Measurements from ENCODE around the gene TRPM1.
A peak's percentile ranks its signal among the peaks of the same experiment; 100 is the strongest.

TRPM1 gene

GRCh38 chr15:31133890-31134289 lies 32.4 kb upstream of the TRPM1 start:
- in situ Hi-C loops (cut with HindIII; ENCODE audit: low pct_unique_long_range_greater_than_20kb, low sequenced_read_pairs) = no loop called here
- TF ChIP-seq JUND (IDR thresholded peaks at IDR 0.05; ENCODE audit: low read depth) = no peak
- DNase-seq (ENCODE audit: low read depth in 1 of 2, low spot score in 1 of 2) = no peak

- in situ Hi-C loops (cut with HindIII; ENCODE audit: low pct_unique_long_range_greater_than_20kb, low sequenced_read_pairs) = no loop called here
- TF ChIP-seq JUND (IDR thresholded peaks at IDR 0.05; ENCODE audit: low read depth) = no peak
- no peak for DNase-seq (ENCODE audit: low read depth in 1 of 2, low spot score in 1 of 2)
Observed at GRCh38 chr15:31131853-31132375, 30.4 kb upstream of the TRPM1 start.

GRCh38 chr15:31130576-31131237 lies 29.2 kb upstream of the TRPM1 start:
- TF ChIP-seq JUND (IDR thresholded peaks at IDR 0.05; ENCODE audit: low read depth) = no peak
- no peak for DNase-seq (ENCODE audit: low read depth in 1 of 2, low spot score in 1 of 2)
- in situ Hi-C loops (cut with HindIII; ENCODE audit: low pct_unique_long_range_greater_than_20kb, low sequenced_read_pairs) = no loop called here

GRCh38 chr15:31129769-31130303 lies 28.3 kb upstream of the TRPM1 start:
- no peak for DNase-seq (ENCODE audit: low read depth in 1 of 2, low spot score in 1 of 2)
- in situ Hi-C loops (cut with HindIII; ENCODE audit: low pct_unique_long_range_greater_than_20kb, low sequenced_read_pairs) = no loop called here
- TF ChIP-seq JUND (IDR thresholded peaks at IDR 0.05; ENCODE audit: low read depth) = no peak

- no peak for TF ChIP-seq JUND (IDR thresholded peaks at IDR 0.05; ENCODE audit: low read depth)
- in situ Hi-C loops (cut with HindIII; ENCODE audit: low pct_unique_long_range_greater_than_20kb, low sequenced_read_pairs) = no loop called here
- DNase-seq (ENCODE audit: low read depth in 1 of 2, low spot score in 1 of 2) = peak; percentile 39 to 58
Observed at GRCh38 chr15:31128919-31129768, 27.6 kb upstream of the TRPM1 start.

- TF ChIP-seq JUND (IDR thresholded peaks at IDR 0.05; ENCODE audit: low read depth) = no peak
- no peak for DNase-seq (ENCODE audit: low read depth in 1 of 2, low spot score in 1 of 2)
- in situ Hi-C loops (cut with HindIII; ENCODE audit: low pct_unique_long_range_greater_than_20kb, low sequenced_read_pairs) = no loop called here
Observed at GRCh38 chr15:31128477-31128876, 27.0 kb upstream of the TRPM1 start.

GRCh38 chr15:31127596-31128261 lies 26.2 kb upstream of the TRPM1 start:
- DNase-seq (ENCODE audit: low read depth in 1 of 2, low spot score in 1 of 2) = no peak
- in situ Hi-C loops (cut with HindIII; ENCODE audit: low pct_unique_long_range_greater_than_20kb, low sequenced_read_pairs) = no loop called here
- no peak for TF ChIP-seq JUND (IDR thresholded peaks at IDR 0.05; ENCODE audit: low read depth)

GRCh38 chr15:31125061-31125460 lies 23.5 kb upstream of the TRPM1 start:
- DNase-seq (ENCODE audit: low read depth in 1 of 2, low spot score in 1 of 2) = no peak
- in situ Hi-C loops (cut with HindIII; ENCODE audit: low pct_unique_long_range_greater_than_20kb, low sequenced_read_pairs) = no loop called here
- TF ChIP-seq JUND (IDR thresholded peaks at IDR 0.05; ENCODE audit: low read depth) = no peak

- no peak for TF ChIP-seq JUND (IDR thresholded peaks at IDR 0.05; ENCODE audit: low read depth)
- in situ Hi-C loops (cut with HindIII; ENCODE audit: low pct_unique_long_range_greater_than_20kb, low sequenced_read_pairs) = no loop called here
- no peak for DNase-seq (ENCODE audit: low read depth in 1 of 2, low spot score in 1 of 2)
Observed at GRCh38 chr15:31116423-31117030, 15.0 kb upstream of the TRPM1 start.

- DNase-seq (ENCODE audit: low read depth in 1 of 2, low spot score in 1 of 2) = no peak
- in situ Hi-C loops (cut with HindIII; ENCODE audit: low pct_unique_long_range_greater_than_20kb, low sequenced_read_pairs) = no loop called here
- TF ChIP-seq JUND (IDR thresholded peaks at IDR 0.05; ENCODE audit: low read depth) = no peak
Observed at GRCh38 chr15:31111091-31111647, 9.6 kb upstream of the TRPM1 start.

GRCh38 chr15:31108836-31109235 lies 7.3 kb upstream of the TRPM1 start:
- DNase-seq (ENCODE audit: low read depth in 1 of 2, low spot score in 1 of 2) = no peak
- in situ Hi-C loops (cut with HindIII; ENCODE audit: low pct_unique_long_range_greater_than_20kb, low sequenced_read_pairs) = no loop called here
- TF ChIP-seq JUND (IDR thresholded peaks at IDR 0.05; ENCODE audit: low read depth) = no peak

Measured in T47D (cell line).